Measurements from ENCODE around the gene NFAM1. TPM values are rescaled to one million over a fixed set of nuclear protein-coding genes. Genes with fewer than 3 reads are reported as not detected.
A peak's percentile ranks its signal among the peaks of the same experiment; 100 is the strongest.

The NFAM1 gene
- total RNA-seq, 1 donor from 2014 or later, result 0.91 TPM

- Mint-ChIP-seq H3K4me1 (ENCODE audit: low read depth, unreplicated experiment) (peaks cover 14% of the 10 kb centered on the region), H3K27me3 (ENCODE audit: unreplicated experiment) (peaks cover 4% of the 10 kb centered on the region), H3K9me3 (ENCODE audit: unreplicated experiment) (peaks cover under 1% of the 10 kb centered on the region), H3K27ac (ENCODE audit: unreplicated experiment) (no peak overlapping the region), H3K36me3 (ENCODE audit: unreplicated experiment) (no peaks in the 10 kb centered on the region), H3K4me3 (ENCODE audit: unreplicated experiment) (peak overlapping the region; percentile 68)
- TF ChIP-seq, protein P1, sequence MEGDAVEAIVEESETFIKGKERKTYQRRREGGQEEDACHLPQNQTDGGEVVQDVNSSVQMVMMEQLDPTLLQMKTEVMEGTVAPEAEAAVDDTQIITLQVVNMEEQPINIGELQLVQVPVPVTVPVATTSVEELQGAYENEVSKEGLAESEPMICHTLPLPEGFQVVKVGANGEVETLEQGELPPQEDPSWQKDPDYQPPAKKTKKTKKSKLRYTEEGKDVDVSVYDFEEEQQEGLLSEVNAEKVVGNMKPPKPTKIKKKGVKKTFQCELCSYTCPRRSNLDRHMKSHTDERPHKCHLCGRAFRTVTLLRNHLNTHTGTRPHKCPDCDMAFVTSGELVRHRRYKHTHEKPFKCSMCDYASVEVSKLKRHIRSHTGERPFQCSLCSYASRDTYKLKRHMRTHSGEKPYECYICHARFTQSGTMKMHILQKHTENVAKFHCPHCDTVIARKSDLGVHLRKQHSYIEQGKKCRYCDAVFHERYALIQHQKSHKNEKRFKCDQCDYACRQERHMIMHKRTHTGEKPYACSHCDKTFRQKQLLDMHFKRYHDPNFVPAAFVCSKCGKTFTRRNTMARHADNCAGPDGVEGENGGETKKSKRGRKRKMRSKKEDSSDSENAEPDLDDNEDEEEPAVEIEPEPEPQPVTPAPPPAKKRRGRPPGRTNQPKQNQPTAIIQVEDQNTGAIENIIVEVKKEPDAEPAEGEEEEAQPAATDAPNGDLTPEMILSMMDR (IDR thresholded peaks at IDR 0.05; ENCODE audit: partially characterized antibody, unreplicated experiment), result peak; percentile 91
- DNase-seq, result peak; percentile 93
Measured at GRCh38 chr22:42444077-42444904, 12.1 kb upstream of the NFAM1 start.

- no peak for DNase-seq
- H3K27me3 Mint-ChIP-seq (ENCODE audit: unreplicated experiment), result peaks cover 7% of the 10 kb centered on the region
- no peak overlapping the region for H3K4me3 Mint-ChIP-seq (ENCODE audit: unreplicated experiment)
- H3K4me1 Mint-ChIP-seq (ENCODE audit: low read depth, unreplicated experiment), result peaks cover 16% of the 10 kb centered on the region
- H3K9me3 Mint-ChIP-seq (ENCODE audit: unreplicated experiment), result no peaks in the 10 kb centered on the region
- H3K27ac Mint-ChIP-seq (ENCODE audit: unreplicated experiment), result no peak overlapping the region
- H3K36me3 Mint-ChIP-seq (ENCODE audit: unreplicated experiment), result no peaks in the 10 kb centered on the region
- TF ChIP-seq, protein P1 (IDR thresholded peaks at IDR 0.05; ENCODE audit: partially characterized antibody, unreplicated experiment), result no peak
Measured at GRCh38 chr22:42443240-42444076, 11.3 kb upstream of the NFAM1 start.

GRCh38 chr22:42442748-42443147 lies 10.5 kb upstream of the NFAM1 start:
- no peak overlapping the region for H3K27ac Mint-ChIP-seq (ENCODE audit: unreplicated experiment)
- no peaks in the 10 kb centered on the region for H3K9me3 Mint-ChIP-seq (ENCODE audit: unreplicated experiment)
- DNase-seq, result no peak
- TF ChIP-seq, protein P1 (IDR thresholded peaks at IDR 0.05; ENCODE audit: partially characterized antibody, unreplicated experiment), result no peak
- no peaks in the 10 kb centered on the region for H3K36me3 Mint-ChIP-seq (ENCODE audit: unreplicated experiment)
- H3K4me1 Mint-ChIP-seq (ENCODE audit: low read depth, unreplicated experiment), result peaks cover 18% of the 10 kb centered on the region
- peaks cover 8% of the 10 kb centered on the region for H3K27me3 Mint-ChIP-seq (ENCODE audit: unreplicated experiment)
- no peak overlapping the region for H3K4me3 Mint-ChIP-seq (ENCODE audit: unreplicated experiment)

DNA sequence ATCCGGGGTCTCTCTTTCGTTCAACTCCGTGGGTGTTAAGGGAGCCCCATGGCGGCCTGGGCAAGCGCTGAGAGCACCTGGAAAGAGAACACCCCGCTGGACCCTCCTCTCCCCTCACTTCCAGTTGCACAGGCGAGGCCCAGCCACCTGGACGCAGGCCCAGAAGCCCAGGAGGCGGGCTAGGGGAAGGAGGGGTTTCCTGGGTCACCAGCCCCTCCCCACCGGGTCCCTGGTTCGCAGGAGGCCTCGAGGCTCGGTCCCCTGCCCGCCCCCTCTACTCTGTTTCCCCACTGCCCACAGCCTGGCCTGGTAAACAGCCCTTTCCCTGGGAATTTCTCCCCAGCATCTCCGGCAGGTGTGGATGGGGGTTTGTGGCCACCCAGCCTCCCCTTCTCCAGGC lies 8.5 kb upstream of the NFAM1 start:
- Mint-ChIP-seq H3K36me3 (ENCODE audit: unreplicated experiment) (no peaks in the 10 kb centered on the region), H3K27ac (ENCODE audit: unreplicated experiment) (no peak overlapping the region), H3K9me3 (ENCODE audit: unreplicated experiment) (peaks cover 2% of the 10 kb centered on the region), H3K4me1 (ENCODE audit: low read depth, unreplicated experiment) (peaks cover 18% of the 10 kb centered on the region), H3K4me3 (ENCODE audit: unreplicated experiment) (no peak overlapping the region), H3K27me3 (ENCODE audit: unreplicated experiment) (peaks cover 12% of the 10 kb centered on the region)
- TF ChIP-seq, protein P1 (IDR thresholded peaks at IDR 0.05; ENCODE audit: partially characterized antibody, unreplicated experiment), result no peak
- DNase-seq, result no peak
